Kidney (tissue), 14 donors: ENCODE data around the gene SRCIN1. TPM values are rescaled to one million over a fixed set of nuclear protein-coding genes. Genes with fewer than 3 reads are reported as not detected.

Experiments used
- DNase-seq, 5 donors: peaks; one replicate each; pipeline ENCODE4 v3.0.0-alpha.2; 2013 to 2020
- FAIRE-seq: peaks from 2 replicates; lab custom pipeline; 2012; peaks lifted over from hg19 to GRCh38; lab: Jason Lieb, UNC
- H3K27ac ChIP-seq, 2 donors: one replicate each; pipeline ENCODE4 v1.7.0; 2013; ENCODE audit warnings: low read depth in 2 of 2, low read length in 2 of 2, inconsistent platforms in 1 of 2
- H3K27me3 ChIP-seq: one replicate; pipeline ENCODE4 v1.7.1; 2013; ENCODE audit warnings: low read length, inconsistent platforms; ENCODE audit not compliant: control insufficient read depth, insufficient read depth
- H3K36me3 ChIP-seq, 3 donors: one replicate each; pipeline versions ENCODE4 v1.7.0 to v1.7.1; 2013; ENCODE audit warnings: low read length in 3 of 3, control low read depth in 1 of 3, inconsistent platforms in 1 of 3; ENCODE audit not compliant: insufficient read depth in 3 of 3, control insufficient read depth in 2 of 3
- H3K4me1 ChIP-seq, 3 donors: one replicate each; pipeline versions ENCODE4 v1.7.0 to v1.7.1; 2013; ENCODE audit warnings: low read length in 3 of 3, inconsistent platforms in 1 of 3, low read depth in 1 of 3; ENCODE audit not compliant: control insufficient read depth in 2 of 3, insufficient read depth in 2 of 3
- H3K4me3 ChIP-seq, 3 donors: one replicate each; pipeline versions ENCODE4 v1.7.0 to v1.8.1; 2013; ENCODE audit warnings: low read length in 3 of 3, control low read depth in 1 of 3, inconsistent platforms in 1 of 3
- H3K9ac ChIP-seq, 3 donors: one replicate each; pipeline versions ENCODE4 v1.7.0 to v1.7.1; 2013; ENCODE audit warnings: low read length in 3 of 3, control low read depth in 1 of 3, inconsistent platforms in 1 of 3
- H3K9me3 ChIP-seq, 3 donors: one replicate each; pipeline versions ENCODE4 v1.7.0 to v1.7.1; 2013; ENCODE audit warnings: low read length in 3 of 3, control low read depth in 1 of 3, inconsistent platforms in 1 of 3; ENCODE audit not compliant: control insufficient read depth in 2 of 3, insufficient read depth in 1 of 3
- intact Hi-C: fragments of 100-400 bp; cut with DNase I; formaldehyde crosslinking; loops from one replicate; pipeline ENCODE4 v1.11.1; 2022
- polyA plus RNA-seq: library from polyadenylated mRNA; stranded (reverse); fragments of 350-450 nt; fragmentation: Illumina TruSeq; extraction: RNeasy Lipid Tissue Mini Kit (QIAGEN cat#74804); gene quantifications from one replicate; pipeline ENCODE4 v1.2.3, GENCODE V29; 2014; ENCODE audit warnings: low read depth, low replicate concordance; ENCODE audit not compliant: insufficient read depth
- total RNA-seq: library from RNA; stranded (reverse); fragmentation: NEBNext Ultra II Directional; extraction: Animal tissue kit (Norgen Biotek cat#: 25700); gene quantifications from one replicate; pipeline ENCODE4 v1.2.1, GENCODE V29; 2021
- TF ChIP-seq, protein P1 (sequence below): IDR thresholded peaks from 3 replicates; pipeline ENCODE4 v1.5.1; 2012; ENCODE audit warnings: mild to moderate bottlenecking, moderate library complexity, borderline replicate concordance; ENCODE audit not compliant: insufficient read depth; ENCODE audit errors: extremely low read depth
- donor health status: control.
- donor health status: control.
- donor health status: control.
- donor health status: control.
- donor health status: control.
- donor health status: DM: yes; HTN: yes; CAD: no.
- donor health status: Normal renal cell carcinoma (clear cell type).

The SRCIN1 gene
- total and polyA plus RNA-seq, 2 donors from 2014 or later, result 0.34 to 6.1 TPM

DNA sequence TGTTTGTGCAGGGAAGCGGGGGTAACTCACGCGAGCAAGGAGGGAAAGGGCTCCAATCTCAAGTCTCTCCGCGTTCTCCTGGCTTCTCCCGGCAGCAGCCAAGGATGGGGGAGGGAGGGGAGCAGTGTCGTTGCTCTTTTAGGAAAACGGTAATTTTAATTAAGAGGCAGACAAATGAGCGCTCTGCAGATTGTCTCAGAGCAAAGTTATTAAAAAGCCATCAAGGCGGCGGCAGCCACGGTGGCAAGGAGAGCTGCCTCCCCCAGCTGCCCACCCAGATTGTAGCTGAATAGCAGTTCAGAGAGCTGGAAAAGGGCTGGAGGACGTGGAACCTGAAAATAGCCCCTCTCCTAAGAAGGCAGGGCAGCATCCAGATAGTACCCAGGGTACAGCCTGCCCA, 11.6 kb downstream of the SRCIN1 start:
- no peaks in the 10 kb centered on the region for H3K36me3 ChIP-seq
- intact Hi-C loops, result no loop called here
- H3K9ac ChIP-seq, result no peak overlapping the region
- peaks cover 0 to 5% (median 0%) of the 10 kb centered on the region in 3 donors for H3K4me1 ChIP-seq
- no peaks in the 10 kb centered on the region for H3K9me3 ChIP-seq
- H3K4me3 ChIP-seq, result no peak overlapping the region
- H3K27me3 ChIP-seq, result no peaks in the 10 kb centered on the region
- FAIRE-seq (no peak), DNase-seq (no peak)
- TF ChIP-seq, protein P1, sequence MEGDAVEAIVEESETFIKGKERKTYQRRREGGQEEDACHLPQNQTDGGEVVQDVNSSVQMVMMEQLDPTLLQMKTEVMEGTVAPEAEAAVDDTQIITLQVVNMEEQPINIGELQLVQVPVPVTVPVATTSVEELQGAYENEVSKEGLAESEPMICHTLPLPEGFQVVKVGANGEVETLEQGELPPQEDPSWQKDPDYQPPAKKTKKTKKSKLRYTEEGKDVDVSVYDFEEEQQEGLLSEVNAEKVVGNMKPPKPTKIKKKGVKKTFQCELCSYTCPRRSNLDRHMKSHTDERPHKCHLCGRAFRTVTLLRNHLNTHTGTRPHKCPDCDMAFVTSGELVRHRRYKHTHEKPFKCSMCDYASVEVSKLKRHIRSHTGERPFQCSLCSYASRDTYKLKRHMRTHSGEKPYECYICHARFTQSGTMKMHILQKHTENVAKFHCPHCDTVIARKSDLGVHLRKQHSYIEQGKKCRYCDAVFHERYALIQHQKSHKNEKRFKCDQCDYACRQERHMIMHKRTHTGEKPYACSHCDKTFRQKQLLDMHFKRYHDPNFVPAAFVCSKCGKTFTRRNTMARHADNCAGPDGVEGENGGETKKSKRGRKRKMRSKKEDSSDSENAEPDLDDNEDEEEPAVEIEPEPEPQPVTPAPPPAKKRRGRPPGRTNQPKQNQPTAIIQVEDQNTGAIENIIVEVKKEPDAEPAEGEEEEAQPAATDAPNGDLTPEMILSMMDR, result no peak
- H3K27ac ChIP-seq, result no peak overlapping the region

DNA sequence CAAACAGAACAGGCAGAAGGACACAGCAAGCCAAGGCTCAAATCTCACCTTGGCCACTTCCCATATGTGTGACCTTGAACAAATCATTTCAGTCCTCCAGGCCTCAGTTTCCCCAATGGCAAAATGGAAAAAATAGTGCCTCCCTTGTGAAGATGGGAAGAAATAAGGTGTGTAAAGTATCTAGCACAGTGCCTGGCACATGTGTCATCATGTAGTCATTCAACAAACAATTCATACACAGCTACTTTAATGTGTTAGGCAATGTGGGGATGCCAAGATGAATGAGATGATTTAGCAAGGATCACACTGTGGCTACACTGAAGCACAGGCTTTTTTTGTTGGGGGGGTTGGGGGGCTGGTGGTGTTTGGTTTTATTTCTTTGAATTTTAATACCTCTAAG, 13.3 kb downstream of the SRCIN1 start:
- Histone ChIP-seq H3K4me1 (peaks cover 0 to 5% (median 0%) of the 10 kb centered on the region in 3 donors), H3K27me3 (no peaks in the 10 kb centered on the region), H3K9ac (no peak overlapping the region), H3K9me3 (no peaks in the 10 kb centered on the region), H3K4me3 (no peak overlapping the region), H3K27ac (no peak overlapping the region), H3K36me3 (no peaks in the 10 kb centered on the region)
- TF ChIP-seq, protein P1, result no peak
- DNase-seq (no peak), FAIRE-seq (no peak)
- intact Hi-C loops, result no loop called here

DNA sequence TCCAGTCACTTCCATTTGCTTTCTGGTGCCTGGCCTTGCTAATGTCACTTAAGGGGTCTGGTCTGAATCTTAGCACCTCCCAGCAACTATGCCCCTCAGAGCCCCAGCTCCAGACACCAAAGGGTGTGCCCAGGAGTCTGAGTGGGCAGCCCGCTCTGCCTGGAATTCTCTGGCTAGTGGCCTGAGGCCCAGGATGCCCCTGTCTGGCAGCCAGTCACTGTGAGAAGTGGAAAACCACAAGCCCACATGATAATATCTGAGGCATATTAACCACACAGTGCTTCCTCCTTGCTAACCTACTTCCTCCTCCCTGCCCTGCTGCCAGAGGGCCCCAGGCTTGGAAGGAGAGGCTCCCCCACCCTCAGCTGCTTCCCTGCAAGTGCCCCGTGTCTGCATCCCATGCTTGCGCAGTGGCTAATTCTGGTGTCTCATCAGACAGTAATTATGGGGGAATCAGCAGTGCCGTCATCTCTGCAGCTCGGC, 14.0 kb downstream of the SRCIN1 start:
- Histone ChIP-seq H3K4me1 (peaks cover 0 to 5% (median 0%) of the 10 kb centered on the region in 3 donors), H3K27ac (no peak overlapping the region), H3K9ac (no peak overlapping the region), H3K36me3 (no peaks in the 10 kb centered on the region), H3K4me3 (no peak overlapping the region), H3K9me3 (no peaks in the 10 kb centered on the region), H3K27me3 (no peaks in the 10 kb centered on the region)
- FAIRE-seq (no peak), DNase-seq (peak in 1 of 5 donors; percentile 73)
- TF ChIP-seq, protein P1, result no peak
- intact Hi-C loops, result no loop called here
